HepG2 (cell line): ENCODE results near the gene GLS2. TPM values are rescaled to one million over a fixed set of nuclear protein-coding genes. Genes with fewer than 3 reads are reported as not detected.

Experiments used
- BCL6 ChIP-seq: IDR thresholded peaks from 2 replicates; pipeline ENCODE4 v1.6.1; 2016; ENCODE audit warnings: missing genetic modification reagents, missing compliant biosample characterization
- CAMTA2 ChIP-seq: sonication (generic); formaldehyde crosslinking; IDR thresholded peaks from 2 replicates; pipeline ENCODE4 v1.4.0; 2020; ENCODE audit warnings: mild to moderate bottlenecking, missing genetic modification reagents, borderline replicate concordance
- CENPX ChIP-seq: sonication (generic); formaldehyde crosslinking; IDR thresholded peaks from 2 replicates; pipeline ENCODE4 v1.9.0; 2021; ENCODE audit warnings: mild to moderate bottlenecking, missing genetic modification reagents, moderate library complexity
- CHD4 ChIP-seq: fragments of 200-600 bp; sonication (generic); IDR thresholded peaks from 2 replicates; pipeline ENCODE4 v1.7.0; 2017; ENCODE audit warnings: mild to moderate bottlenecking, low read length, borderline replicate concordance
- CREM ChIP-seq, 2 experiments: sonication (generic) in 1 of 2; formaldehyde crosslinking in 1 of 2; IDR thresholded peaks; 2 replicates each; pipeline versions ENCODE4 v1.4.0 to v1.6.1; 2016 to 2020; ENCODE audit warnings: antibody characterized with exemption in 1 of 2, mild to moderate bottlenecking in 1 of 2, missing genetic modification reagents in 1 of 2
- EHMT2 ChIP-seq: fragments of 200-600 bp; sonication (generic); IDR thresholded peaks from 2 replicates; pipeline ENCODE4 v1.7.0; 2017; ENCODE audit warnings: antibody characterized with exemption, low read depth, low read length, borderline replicate concordance
- HNF4A ChIP-seq: sonication (generic); formaldehyde crosslinking; IDR thresholded peaks from 2 replicates; pipeline ENCODE4 v1.4.0; 2020; ENCODE audit warnings: missing genetic modification reagents
- KIAA2018 ChIP-seq: sonication (generic); formaldehyde crosslinking; IDR thresholded peaks from 2 replicates; pipeline ENCODE4 v1.5.0; 2020; ENCODE audit warnings: mild to moderate bottlenecking, missing genetic modification reagents, borderline replicate concordance
- MAFG ChIP-seq: sonication (generic); formaldehyde crosslinking; IDR thresholded peaks from 2 replicates; pipeline ENCODE4 v1.5.1; 2020; ENCODE audit warnings: mild to moderate bottlenecking, missing genetic modification reagents
- MAZ ChIP-seq, 2 experiments: sonication (generic) in 1 of 2; formaldehyde crosslinking in 1 of 2; IDR thresholded peaks; 2 replicates each; pipeline versions ENCODE4 v1.5.0 to v1.6.1; 2012 to 2020; ENCODE audit warnings: low read depth in 2 of 2, mild to moderate bottlenecking in 2 of 2, borderline replicate concordance in 1 of 2, improper control_type of control experiment in 1 of 2, low read length in 1 of 2, missing genetic modification reagents in 1 of 2, moderate library complexity in 1 of 2
- MTA3 ChIP-seq: sonication (generic); formaldehyde crosslinking; IDR thresholded peaks from 2 replicates; pipeline ENCODE4 v1.4.0; 2020; ENCODE audit warnings: missing genetic modification reagents
- NFE2L1 ChIP-seq: sonication (generic); formaldehyde crosslinking; IDR thresholded peaks from 2 replicates; pipeline ENCODE4 v1.4.0; 2020; ENCODE audit warnings: missing genetic modification reagents, mild to moderate bottlenecking, borderline replicate concordance
- SALL2 ChIP-seq: sonication (generic); formaldehyde crosslinking; IDR thresholded peaks from 2 replicates; pipeline ENCODE4 v1.8.1; 2023; ENCODE audit warnings: mild to moderate bottlenecking, missing genetic modification reagents, inconsistent platforms
- SOX5 ChIP-seq: IDR thresholded peaks from 2 replicates; pipeline ENCODE4 v1.6.1; 2016; ENCODE audit warnings: borderline replicate concordance
- SP5 ChIP-seq: IDR thresholded peaks from 2 replicates; pipeline ENCODE4 v1.6.1; 2016; ENCODE audit warnings: low read depth, borderline replicate concordance
- ZFAT ChIP-seq: sonication (generic); formaldehyde crosslinking; conservative IDR thresholded peaks from 2 replicates; pipeline ENCODE4 v1.8.1; 2023; ENCODE audit warnings: missing genetic modification reagents, inconsistent platforms
- ZNF20 ChIP-seq: sonication (generic); formaldehyde crosslinking; IDR thresholded peaks from 2 replicates; pipeline ENCODE4 v1.4.0; 2020; ENCODE audit warnings: mild to moderate bottlenecking, moderate library complexity, missing genetic modification reagents
- ZNF329 ChIP-seq: sonication (generic); formaldehyde crosslinking; IDR thresholded peaks from 2 replicates; pipeline ENCODE4 v1.9.0; 2021; ENCODE audit warnings: low read depth, mild to moderate bottlenecking, missing genetic modification reagents
- ZNF550 ChIP-seq: sonication (generic); formaldehyde crosslinking; IDR thresholded peaks from 2 replicates; pipeline ENCODE4 v1.4.0; 2020; ENCODE audit warnings: mild to moderate bottlenecking, missing genetic modification reagents, borderline replicate concordance
- ZNF572 ChIP-seq: sonication (generic); formaldehyde crosslinking; IDR thresholded peaks from 2 replicates; pipeline ENCODE4 v1.5.1; 2020; ENCODE audit warnings: mild to moderate bottlenecking, missing genetic modification reagents
- polyA plus RNA-seq, 8 experiments: library from polyadenylated mRNA; depleted of rRNA in 3 of 8; stranded (reverse) in 7 of 8; unstranded in 1 of 8; fragments of >200 nt; fragmentation: Illumina TruSeq in 4 of 8; extraction: Trizol in 4 of 8; gene quantifications; 2 replicates each; pipeline versions ENCODE4 v1.2.1 to v1.2.3, GENCODE V29; 2011 to 2016; ENCODE audit warnings: low read depth in 4 of 8, missing spikeins in 1 of 8, mixed read lengths in 1 of 8; ENCODE audit not compliant: insufficient read depth in 1 of 8
- total RNA-seq, 5 experiments: library from RNA; depleted of rRNA; stranded (reverse); fragments of >200 nt; fragmentation: Illumina TruSeq; extraction: Trizol; gene quantifications; 2 replicates each; pipeline ENCODE4 v1.2.3, GENCODE V29; 2016; ENCODE audit warnings: low read depth in 1 of 5
- TF ChIP-seq, protein P1 (sequence below): IDR thresholded peaks from 2 replicates; pipeline ENCODE4 v1.6.1; 2012; ENCODE audit warnings: inconsistent platforms

Gene GLS2
- total and polyA plus RNA-seq, 2 of the 13 experiments (the other 11 are each of a cell fraction or from before 2014, with no cell fraction given), result 8.6 to 12.2 TPM

DNA sequence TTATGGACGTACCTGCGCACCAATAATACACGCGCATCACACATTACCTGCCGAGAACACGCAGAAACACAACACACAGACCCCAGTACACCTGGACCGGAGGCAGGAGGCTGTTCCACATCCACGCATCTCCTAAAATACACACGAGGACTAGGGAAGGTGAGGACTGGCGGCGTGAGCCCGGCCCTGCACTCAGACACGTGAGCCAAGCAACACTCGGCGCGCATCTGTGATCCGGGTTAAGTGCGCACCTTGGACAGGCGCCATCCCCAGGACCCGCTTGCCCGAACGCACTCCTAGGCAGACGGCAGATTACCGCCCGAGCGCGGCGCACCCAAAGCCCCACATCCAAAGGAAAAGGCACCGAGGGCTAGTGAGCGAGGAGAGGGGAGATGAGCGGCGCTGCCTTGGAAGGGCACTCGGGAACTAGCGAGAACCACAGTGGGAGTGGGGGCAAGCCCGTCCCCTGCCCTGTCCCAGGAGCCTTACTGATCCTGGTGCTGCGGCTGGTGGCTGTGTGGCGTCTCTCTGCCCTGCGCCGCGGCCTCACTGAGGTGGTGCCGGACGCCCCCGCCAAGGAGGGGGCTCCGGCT is 417 bp downstream of the GLS2 start (continued):
- TF ChIP-seq EHMT2, result no peak
- TF ChIP-seq SALL2 (CRISPR knock-in tag), result no peak
- TF ChIP-seq KIAA2018 (CRISPR knock-in tag), result no peak
- no peak for TF ChIP-seq MAFG (CRISPR knock-in tag)
- TF ChIP-seq CENPX (CRISPR knock-in tag), result no peak
- no peak for TF ChIP-seq CAMTA2 (CRISPR knock-in tag)
- no peak for TF ChIP-seq HNF4A (CRISPR knock-in tag)
- TF ChIP-seq, protein P1, sequence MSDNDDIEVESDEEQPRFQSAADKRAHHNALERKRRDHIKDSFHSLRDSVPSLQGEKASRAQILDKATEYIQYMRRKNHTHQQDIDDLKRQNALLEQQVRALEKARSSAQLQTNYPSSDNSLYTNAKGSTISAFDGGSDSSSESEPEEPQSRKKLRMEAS, result peak; percentile 67
- TF ChIP-seq ZNF550 (CRISPR knock-in tag), result no peak
- no peak for TF ChIP-seq ZNF572 (CRISPR knock-in tag)
- no peak for TF ChIP-seq MTA3
- no peak for TF ChIP-seq MAZ (IDR thresholded peaks at IDR 0.05; ENCODE audit: borderline replicate concordance, low read depth, low read length)
- TF ChIP-seq MAZ (CRISPR knock-in tag; IDR thresholded peaks at IDR 0.05; ENCODE audit: low read depth), result peak; percentile 24; the same call in 1 of the 2 replicates
- no peak for TF ChIP-seq NFE2L1 (CRISPR knock-in tag)
- TF ChIP-seq SOX5 (CRISPR knock-in tag), result no peak
- no peak for TF ChIP-seq SP5 (CRISPR knock-in tag)
- TF ChIP-seq BCL6 (CRISPR knock-in tag), result no peak
- no peak for TF ChIP-seq ZFAT (CRISPR knock-in tag)
- TF ChIP-seq CHD4, result no peak
- 0 out of 2 replicates have a peak, but pooled peaks have one; percentile 13 for TF ChIP-seq ZNF329 (CRISPR knock-in tag)
- no peak for TF ChIP-seq CREM (IDR thresholded peaks at IDR 0.05)
- no peak for TF ChIP-seq CREM (CRISPR knock-in tag; IDR thresholded peaks at IDR 0.05)
- no peak for TF ChIP-seq ZNF20 (CRISPR knock-in tag)
